GM12878 (cell line): ENCODE data around the gene KIF21A. TPM values are rescaled to one million over a fixed set of nuclear protein-coding genes. Genes with fewer than 3 reads are reported as not detected.

ENCODE experiments used
- CREB1 ChIP-seq: IDR thresholded peaks from 2 replicates; pipeline ENCODE4 v1.6.1; 2012; ENCODE audit warnings: low read depth, mild to moderate bottlenecking, inconsistent platforms
- EZH2 ChIP-seq: IDR thresholded peaks from 2 replicates; pipeline ENCODE4 v1.6.1; 2012; ENCODE audit warnings: low read depth, mild to moderate bottlenecking, control low read depth, inconsistent platforms, low read length, borderline replicate concordance; ENCODE audit not compliant: control insufficient read depth
- HDGF ChIP-seq: fragments of 450-650 bp; IDR thresholded peaks from 2 replicates; pipeline ENCODE4 v1.6.1; 2016; ENCODE audit warnings: antibody characterized with exemption
- IKZF1 ChIP-seq: fragments of 450-650 bp; conservative IDR thresholded peaks from 2 replicates; pipeline ENCODE4 v1.6.1; 2017; ENCODE audit warnings: antibody characterized with exemption, mild to moderate bottlenecking
- PML ChIP-seq: IDR thresholded peaks from 2 replicates; pipeline ENCODE4 v1.6.1; 2012; ENCODE audit warnings: low read length, inconsistent platforms
- RAD51 ChIP-seq: fragments of 450-650 bp; IDR thresholded peaks from 2 replicates; pipeline ENCODE4 v1.6.1; 2016; ENCODE audit warnings: moderate library complexity, mild to moderate bottlenecking, inconsistent platforms
- RBBP5 ChIP-seq: fragments of 200-600 bp; sonication (generic); conservative IDR thresholded peaks from 2 replicates; pipeline ENCODE4 v1.6.1; 2016
- SREBF1 ChIP-seq: IDR thresholded peaks from 2 replicates; pipeline ENCODE4 v1.6.1; 2012; ENCODE audit warnings: mild to moderate bottlenecking, low read length
- ZNF217 ChIP-seq: fragments of 450-650 bp; IDR thresholded peaks from 2 replicates; pipeline ENCODE4 v1.6.1; 2017; ENCODE audit warnings: antibody characterized with exemption, mild to moderate bottlenecking
- polyA plus RNA-seq, 11 experiments: library from polyadenylated mRNA; depleted of rRNA in 4 of 11; unstranded in 6 of 11; stranded (reverse) in 5 of 11; fragments of >200 nt; fragmentation: Nextera tagmentation in 4 of 11; fragmentation: Illumina TruSeq in 1 of 11; extraction: Ambion mirVana in 4 of 11; extraction: Trizol in 1 of 11; gene quantifications; 1 replicate in 1 of 11; 2 replicates in 10 of 11; pipeline versions ENCODE4 v1.2.1 to v1.2.3, GENCODE V29; 2011 to 2016; ENCODE audit warnings: inconsistent platforms in 2 of 11, missing spikeins in 2 of 11, low read depth in 1 of 11
- total RNA-seq, 4 experiments: library from RNA; depleted of rRNA in 3 of 4; stranded (reverse); fragments of >200 nt in 3 of 4; fragmentation: Illumina TruSeq in 1 of 4; extraction: Trizol in 1 of 4; gene quantifications; 2 replicates each; pipeline versions ENCODE4 v1.2.1 to v1.2.3, GENCODE V29; 2013 to 2021
- TF ChIP-seq, protein P1 (sequence below): fragments of 450-650 bp; conservative IDR thresholded peaks from 2 replicates; pipeline ENCODE4 v1.6.1; 2017; ENCODE audit warnings: mild to moderate bottlenecking, moderate library complexity
- TF ChIP-seq, protein P2 (sequence below): fragments of 450-650 bp; formaldehyde crosslinking; IDR thresholded peaks from 2 replicates; pipeline ENCODE4 v1.4.0; 2022; ENCODE audit warnings: mild to moderate bottlenecking, moderate library complexity
- TF ChIP-seq, protein P3 (sequence below): fragments of 450-650 bp; IDR thresholded peaks from 2 replicates; pipeline ENCODE4 v1.6.1; 2017; ENCODE audit warnings: mild to moderate bottlenecking, low read depth, inconsistent platforms; ENCODE audit not compliant: poor library complexity, severe bottlenecking
- TF ChIP-seq, protein P4 (sequence below): fragments of 450-650 bp; formaldehyde crosslinking; IDR thresholded peaks from 2 replicates; pipeline ENCODE4 v1.4.0; 2020; ENCODE audit warnings: mild to moderate bottlenecking, moderate library complexity
- TF ChIP-seq, protein P5 (sequence below): IDR thresholded peaks from 2 replicates; pipeline ENCODE4 v1.6.1; 2012; ENCODE audit warnings: improper control_type of control experiment, low read depth, low read length; ENCODE audit not compliant: insufficient replicate concordance

The KIF21A gene
- total and polyA plus RNA-seq, 10 of the 15 experiments (the other 5 are each of a cell fraction or from before 2014, with no cell fraction given), result 21.3 to 42.1 (median 24.5) TPM

DNA sequence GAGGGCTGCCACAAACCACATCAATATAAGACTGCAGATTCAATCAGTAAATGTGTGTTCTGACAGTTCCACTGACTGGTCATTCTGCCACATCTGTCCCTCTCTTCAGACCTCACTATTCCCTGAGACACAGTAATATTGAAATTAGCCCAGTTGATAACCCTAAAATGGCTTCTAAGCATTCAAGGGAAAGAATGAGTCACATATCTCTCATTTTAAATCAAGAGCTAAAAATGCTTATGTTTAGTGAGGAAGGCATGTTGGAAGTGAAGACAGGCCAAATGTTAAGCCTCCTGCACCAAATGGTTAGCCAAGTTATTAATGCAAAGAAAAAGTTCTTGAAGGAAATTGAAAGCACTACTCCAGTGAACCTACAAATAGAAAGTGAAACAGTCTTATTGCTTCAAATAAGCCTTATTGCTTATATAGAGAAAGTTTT lies 24.5 kb upstream of the KIF21A start (continued):
- TF ChIP-seq, protein P1, sequence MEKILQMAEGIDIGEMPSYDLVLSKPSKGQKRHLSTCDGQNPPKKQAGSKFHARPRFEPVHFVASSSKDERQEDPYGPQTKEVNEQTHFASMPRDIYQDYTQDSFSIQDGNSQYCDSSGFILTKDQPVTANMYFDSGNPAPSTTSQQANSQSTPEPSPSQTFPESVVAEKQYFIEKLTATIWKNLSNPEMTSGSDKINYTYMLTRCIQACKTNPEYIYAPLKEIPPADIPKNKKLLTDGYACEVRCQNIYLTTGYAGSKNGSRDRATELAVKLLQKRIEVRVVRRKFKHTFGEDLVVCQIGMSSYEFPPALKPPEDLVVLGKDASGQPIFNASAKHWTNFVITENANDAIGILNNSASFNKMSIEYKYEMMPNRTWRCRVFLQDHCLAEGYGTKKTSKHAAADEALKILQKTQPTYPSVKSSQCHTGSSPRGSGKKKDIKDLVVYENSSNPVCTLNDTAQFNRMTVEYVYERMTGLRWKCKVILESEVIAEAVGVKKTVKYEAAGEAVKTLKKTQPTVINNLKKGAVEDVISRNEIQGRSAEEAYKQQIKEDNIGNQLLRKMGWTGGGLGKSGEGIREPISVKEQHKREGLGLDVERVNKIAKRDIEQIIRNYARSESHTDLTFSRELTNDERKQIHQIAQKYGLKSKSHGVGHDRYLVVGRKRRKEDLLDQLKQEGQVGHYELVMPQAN, result no peak
- TF ChIP-seq, protein P2, sequence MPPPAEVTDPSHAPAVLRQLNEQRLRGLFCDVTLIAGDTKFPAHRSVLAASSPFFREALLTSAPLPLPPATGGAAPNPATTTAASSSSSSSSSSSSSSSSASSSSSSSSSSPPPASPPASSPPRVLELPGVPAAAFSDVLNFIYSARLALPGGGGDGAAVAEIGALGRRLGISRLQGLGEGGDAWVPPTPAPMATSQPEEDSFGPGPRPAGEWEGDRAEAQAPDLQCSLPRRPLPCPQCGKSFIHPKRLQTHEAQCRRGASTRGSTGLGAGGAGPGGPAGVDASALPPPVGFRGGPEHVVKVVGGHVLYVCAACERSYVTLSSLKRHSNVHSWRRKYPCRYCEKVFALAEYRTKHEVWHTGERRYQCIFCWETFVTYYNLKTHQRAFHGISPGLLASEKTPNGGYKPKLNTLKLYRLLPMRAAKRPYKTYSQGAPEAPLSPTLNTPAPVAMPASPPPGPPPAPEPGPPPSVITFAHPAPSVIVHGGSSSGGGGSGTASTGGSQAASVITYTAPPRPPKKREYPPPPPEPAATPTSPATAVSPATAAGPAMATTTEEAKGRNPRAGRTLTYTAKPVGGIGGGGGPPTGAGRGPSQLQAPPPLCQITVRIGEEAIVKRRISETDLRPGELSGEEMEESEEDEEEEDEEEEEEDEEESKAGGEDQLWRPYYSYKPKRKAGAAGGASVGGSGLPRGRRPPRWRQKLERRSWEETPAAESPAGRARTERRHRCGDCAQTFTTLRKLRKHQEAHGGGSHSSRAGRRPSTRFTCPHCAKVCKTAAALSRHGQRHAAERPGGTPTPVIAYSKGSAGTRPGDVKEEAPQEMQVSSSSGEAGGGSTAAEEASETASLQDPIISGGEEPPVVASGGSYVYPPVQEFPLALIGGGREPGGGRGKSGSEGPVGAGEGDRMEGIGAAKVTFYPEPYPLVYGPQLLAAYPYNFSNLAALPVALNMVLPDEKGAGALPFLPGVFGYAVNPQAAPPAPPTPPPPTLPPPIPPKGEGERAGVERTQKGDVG (CRISPR knock-in tag), result no peak
- TF ChIP-seq RAD51, result no peak
- TF ChIP-seq IKZF1, result peak; percentile 45
- no peak for TF ChIP-seq HDGF
- no peak for TF ChIP-seq EZH2
- no peak; the same call in 1 of the 2 replicates for TF ChIP-seq CREB1
- TF ChIP-seq, protein P3, sequence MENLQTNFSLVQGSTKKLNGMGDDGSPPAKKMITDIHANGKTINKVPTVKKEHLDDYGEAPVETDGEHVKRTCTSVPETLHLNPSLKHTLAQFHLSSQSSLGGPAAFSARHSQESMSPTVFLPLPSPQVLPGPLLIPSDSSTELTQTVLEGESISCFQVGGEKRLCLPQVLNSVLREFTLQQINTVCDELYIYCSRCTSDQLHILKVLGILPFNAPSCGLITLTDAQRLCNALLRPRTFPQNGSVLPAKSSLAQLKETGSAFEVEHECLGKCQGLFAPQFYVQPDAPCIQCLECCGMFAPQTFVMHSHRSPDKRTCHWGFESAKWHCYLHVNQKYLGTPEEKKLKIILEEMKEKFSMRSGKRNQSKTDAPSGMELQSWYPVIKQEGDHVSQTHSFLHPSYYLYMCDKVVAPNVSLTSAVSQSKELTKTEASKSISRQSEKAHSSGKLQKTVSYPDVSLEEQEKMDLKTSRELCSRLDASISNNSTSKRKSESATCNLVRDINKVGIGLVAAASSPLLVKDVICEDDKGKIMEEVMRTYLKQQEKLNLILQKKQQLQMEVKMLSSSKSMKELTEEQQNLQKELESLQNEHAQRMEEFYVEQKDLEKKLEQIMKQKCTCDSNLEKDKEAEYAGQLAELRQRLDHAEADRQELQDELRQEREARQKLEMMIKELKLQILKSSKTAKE, result no peak
- TF ChIP-seq SREBF1, result no peak
- peak; percentile 57; the same call in 1 of the 2 replicates for TF ChIP-seq PML
- TF ChIP-seq, protein P4, sequence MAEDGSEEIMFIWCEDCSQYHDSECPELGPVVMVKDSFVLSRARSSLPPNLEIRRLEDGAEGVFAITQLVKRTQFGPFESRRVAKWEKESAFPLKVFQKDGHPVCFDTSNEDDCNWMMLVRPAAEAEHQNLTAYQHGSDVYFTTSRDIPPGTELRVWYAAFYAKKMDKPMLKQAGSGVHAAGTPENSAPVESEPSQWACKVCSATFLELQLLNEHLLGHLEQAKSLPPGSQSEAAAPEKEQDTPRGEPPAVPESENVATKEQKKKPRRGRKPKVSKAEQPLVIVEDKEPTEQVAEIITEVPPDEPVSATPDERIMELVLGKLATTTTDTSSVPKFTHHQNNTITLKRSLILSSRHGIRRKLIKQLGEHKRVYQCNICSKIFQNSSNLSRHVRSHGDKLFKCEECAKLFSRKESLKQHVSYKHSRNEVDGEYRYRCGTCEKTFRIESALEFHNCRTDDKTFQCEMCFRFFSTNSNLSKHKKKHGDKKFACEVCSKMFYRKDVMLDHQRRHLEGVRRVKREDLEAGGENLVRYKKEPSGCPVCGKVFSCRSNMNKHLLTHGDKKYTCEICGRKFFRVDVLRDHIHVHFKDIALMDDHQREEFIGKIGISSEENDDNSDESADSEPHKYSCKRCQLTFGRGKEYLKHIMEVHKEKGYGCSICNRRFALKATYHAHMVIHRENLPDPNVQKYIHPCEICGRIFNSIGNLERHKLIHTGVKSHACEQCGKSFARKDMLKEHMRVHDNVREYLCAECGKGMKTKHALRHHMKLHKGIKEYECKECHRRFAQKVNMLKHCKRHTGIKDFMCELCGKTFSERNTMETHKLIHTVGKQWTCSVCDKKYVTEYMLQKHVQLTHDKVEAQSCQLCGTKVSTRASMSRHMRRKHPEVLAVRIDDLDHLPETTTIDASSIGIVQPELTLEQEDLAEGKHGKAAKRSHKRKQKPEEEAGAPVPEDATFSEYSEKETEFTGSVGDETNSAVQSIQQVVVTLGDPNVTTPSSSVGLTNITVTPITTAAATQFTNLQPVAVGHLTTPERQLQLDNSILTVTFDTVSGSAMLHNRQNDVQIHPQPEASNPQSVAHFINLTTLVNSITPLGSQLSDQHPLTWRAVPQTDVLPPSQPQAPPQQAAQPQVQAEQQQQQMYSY, result no peak
- TF ChIP-seq RBBP5, result no peak
- TF ChIP-seq, protein P5, sequence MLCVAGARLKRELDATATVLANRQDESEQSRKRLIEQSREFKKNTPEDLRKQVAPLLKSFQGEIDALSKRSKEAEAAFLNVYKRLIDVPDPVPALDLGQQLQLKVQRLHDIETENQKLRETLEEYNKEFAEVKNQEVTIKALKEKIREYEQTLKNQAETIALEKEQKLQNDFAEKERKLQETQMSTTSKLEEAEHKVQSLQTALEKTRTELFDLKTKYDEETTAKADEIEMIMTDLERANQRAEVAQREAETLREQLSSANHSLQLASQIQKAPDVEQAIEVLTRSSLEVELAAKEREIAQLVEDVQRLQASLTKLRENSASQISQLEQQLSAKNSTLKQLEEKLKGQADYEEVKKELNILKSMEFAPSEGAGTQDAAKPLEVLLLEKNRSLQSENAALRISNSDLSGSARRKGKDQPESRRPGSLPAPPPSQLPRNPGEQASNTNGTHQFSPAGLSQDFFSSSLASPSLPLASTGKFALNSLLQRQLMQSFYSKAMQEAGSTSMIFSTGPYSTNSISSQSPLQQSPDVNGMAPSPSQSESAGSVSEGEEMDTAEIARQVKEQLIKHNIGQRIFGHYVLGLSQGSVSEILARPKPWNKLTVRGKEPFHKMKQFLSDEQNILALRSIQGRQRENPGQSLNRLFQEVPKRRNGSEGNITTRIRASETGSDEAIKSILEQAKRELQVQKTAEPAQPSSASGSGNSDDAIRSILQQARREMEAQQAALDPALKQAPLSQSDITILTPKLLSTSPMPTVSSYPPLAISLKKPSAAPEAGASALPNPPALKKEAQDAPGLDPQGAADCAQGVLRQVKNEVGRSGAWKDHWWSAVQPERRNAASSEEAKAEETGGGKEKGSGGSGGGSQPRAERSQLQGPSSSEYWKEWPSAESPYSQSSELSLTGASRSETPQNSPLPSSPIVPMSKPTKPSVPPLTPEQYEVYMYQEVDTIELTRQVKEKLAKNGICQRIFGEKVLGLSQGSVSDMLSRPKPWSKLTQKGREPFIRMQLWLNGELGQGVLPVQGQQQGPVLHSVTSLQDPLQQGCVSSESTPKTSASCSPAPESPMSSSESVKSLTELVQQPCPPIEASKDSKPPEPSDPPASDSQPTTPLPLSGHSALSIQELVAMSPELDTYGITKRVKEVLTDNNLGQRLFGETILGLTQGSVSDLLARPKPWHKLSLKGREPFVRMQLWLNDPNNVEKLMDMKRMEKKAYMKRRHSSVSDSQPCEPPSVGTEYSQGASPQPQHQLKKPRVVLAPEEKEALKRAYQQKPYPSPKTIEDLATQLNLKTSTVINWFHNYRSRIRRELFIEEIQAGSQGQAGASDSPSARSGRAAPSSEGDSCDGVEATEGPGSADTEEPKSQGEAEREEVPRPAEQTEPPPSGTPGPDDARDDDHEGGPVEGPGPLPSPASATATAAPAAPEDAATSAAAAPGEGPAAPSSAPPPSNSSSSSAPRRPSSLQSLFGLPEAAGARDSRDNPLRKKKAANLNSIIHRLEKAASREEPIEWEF, result no peak
- TF ChIP-seq ZNF217, result no peak; the same call in 1 of the 2 replicates
